ENCODE data around the gene BLVRA.
"Not testable (repeated sequence)": the region's sequence is repeated elsewhere in the genome, so short reads cannot be mapped to it uniquely, and the experiment has no call there.

The BLVRA gene

DNA sequence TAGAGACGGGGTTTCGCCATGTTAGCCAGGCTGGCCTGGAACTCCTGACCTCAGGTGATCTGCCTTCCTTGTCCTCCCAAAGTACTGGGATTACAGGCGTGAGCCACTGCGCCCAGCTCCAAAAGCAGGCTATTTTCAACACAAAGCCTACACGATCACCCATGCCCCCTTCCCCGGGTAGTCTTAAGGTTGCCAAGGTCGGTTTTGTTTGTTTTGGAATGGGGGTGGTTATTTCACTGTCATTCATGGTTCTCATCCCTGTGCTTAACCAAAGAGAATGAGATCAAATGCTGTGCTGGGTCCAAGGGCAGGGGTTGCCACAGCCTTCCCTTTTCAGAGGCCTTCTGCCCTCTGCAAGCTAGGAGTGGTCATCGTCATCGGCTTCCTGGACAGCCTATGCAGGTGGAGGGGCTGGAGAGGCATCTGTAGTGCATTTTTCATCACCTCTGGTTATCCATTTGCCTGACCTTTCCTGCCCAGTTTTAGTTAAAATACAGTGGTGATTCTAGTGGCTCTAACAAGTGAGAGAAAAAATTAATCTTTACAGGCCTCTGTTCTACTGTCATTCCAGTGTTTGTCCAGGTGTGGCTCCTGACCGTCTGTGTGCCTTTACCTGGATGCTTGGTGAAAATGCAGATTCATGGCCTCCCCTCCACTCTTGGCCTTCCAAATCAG lies 11.4 kb downstream of the BLVRA start:
- DNase-seq (ENCODE audit: low read depth, low spot score), result no peak

- no peak for DNase-seq (ENCODE audit: low read depth, low spot score)
Observed at GRCh38 chr7:43771128-43771527, 12.6 kb downstream of the BLVRA start.

GRCh38 chr7:43771573-43771972 lies 13.1 kb downstream of the BLVRA start:
- no peak for DNase-seq (ENCODE audit: low read depth, low spot score)

- not testable (repeated sequence) for DNase-seq (ENCODE audit: low read depth, low spot score)
Observed at GRCh38 chr7:43773268-43773667, 14.8 kb downstream of the BLVRA start.

- DNase-seq (ENCODE audit: low read depth, low spot score), result not testable (repeated sequence)
Observed at GRCh38 chr7:43775255-43775654, 16.8 kb downstream of the BLVRA start.

DNA sequence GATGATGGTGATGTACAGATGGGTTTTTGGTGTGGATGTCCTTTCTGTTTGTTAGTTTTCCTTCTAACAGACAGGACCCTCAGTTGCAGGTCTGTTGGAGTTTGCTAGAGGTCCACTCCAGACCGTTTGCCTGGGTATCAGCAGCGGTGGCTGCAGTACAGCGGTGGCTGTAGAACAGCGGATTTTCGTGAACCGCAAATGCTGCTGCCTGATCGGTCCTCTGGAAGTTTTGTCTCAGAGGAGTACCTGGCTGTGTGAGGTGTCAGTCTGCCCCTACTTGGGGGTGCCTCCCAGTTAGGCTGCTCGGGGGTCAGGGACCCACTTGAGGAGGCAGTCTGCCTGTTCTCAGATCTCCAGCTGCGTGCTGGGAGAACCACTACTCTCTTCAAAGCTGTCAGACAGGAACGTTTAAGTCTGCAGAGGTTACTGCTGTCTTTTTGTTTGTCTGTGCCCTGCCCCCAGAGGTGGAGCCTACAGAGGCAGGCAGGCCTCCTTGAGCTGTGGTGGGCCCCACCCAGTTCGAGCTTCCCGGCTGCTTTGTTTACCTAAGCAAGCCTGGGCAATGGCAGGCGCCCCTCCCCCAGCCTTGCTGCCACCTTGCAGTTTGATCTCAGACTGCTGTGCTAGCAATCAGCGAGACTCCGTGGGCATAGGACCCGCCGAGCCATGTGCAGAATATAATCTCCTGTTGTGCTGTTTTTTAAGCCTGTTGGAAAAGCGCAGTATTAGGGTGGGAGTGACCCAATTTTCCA lies 20.0 kb downstream of the BLVRA start:
- DNase-seq (ENCODE audit: low read depth, low spot score), result not testable (repeated sequence)

DNA sequence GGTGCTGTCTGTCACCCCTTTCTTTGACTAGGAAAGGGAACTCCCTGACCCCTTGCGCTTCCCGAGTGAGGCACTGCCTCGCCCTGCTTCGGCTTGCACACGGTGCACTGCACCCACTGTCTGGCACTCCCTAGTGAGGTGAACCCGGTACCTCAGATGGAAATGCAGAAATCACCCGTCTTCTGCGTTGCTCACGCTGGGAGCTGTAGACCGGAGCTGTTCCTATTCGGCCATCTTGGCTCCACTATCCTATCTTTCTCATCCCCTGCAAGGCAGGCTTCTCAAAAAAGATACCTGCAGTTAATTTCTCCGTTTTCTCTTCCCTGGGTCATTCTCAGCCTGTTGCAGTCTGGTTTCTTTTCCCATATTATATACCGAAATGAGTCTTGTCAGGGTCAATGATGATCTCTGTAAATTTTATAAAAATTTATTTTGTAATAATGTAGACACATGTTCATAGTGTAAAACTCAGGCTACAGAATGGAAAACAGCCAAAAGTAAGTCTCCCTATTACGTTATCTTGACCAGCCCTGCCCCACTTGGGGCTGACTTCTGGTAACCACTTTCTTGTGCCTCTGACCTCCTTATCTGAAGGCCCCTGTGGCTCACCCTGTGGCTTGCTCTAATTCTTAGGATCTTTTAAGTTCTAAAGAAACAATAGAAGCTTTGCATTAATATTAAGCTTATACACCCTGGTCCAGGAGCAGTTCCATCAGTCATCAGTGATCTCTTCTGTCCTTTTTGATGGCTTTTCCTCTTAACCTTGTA lies 20.7 kb downstream of the BLVRA start:
- no peak for DNase-seq (ENCODE audit: low read depth, low spot score)

DNA sequence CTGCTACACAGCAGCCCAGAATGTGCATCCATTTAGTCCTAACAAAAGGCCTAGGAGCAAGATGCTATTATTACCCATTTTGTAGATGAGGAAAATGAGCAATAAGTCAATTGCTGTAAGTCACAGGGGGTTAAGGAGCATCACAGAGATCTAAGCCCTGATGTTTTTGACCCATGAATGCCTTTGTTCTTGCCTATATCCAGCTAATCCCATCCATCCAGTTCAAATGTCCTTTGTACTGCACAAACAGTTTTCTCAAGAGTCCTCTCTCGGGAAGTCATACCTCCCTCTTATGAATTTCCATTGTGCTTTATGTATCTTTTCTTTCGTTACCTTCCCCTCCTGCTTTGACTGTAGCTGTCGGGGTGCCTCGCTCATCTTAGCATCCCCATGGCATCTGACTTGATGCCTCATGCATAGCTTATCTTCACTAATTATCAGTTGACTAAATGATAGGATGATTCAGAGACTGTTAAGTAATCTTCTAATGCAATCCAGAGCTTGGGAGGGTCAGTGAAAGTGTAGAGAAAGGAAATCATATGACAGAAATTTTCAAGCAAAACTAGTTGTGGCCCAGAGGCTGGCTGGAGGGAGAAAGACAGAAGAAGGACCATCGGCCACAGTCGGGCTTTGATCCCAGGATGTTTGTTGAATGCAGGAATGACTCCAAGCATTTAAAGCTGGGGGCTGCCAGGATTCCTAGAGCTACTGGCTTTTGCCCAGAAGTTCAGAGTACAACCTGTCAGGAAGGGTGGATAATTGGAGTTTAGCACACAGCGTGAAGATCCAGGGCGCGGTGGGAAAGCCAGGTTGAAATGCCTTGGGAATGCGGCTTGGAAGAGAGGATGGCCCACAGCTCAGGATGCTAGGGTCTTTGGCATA lies 23.5 kb downstream of the BLVRA start:
- DNase-seq (ENCODE audit: low read depth, low spot score), result no peak

DNA sequence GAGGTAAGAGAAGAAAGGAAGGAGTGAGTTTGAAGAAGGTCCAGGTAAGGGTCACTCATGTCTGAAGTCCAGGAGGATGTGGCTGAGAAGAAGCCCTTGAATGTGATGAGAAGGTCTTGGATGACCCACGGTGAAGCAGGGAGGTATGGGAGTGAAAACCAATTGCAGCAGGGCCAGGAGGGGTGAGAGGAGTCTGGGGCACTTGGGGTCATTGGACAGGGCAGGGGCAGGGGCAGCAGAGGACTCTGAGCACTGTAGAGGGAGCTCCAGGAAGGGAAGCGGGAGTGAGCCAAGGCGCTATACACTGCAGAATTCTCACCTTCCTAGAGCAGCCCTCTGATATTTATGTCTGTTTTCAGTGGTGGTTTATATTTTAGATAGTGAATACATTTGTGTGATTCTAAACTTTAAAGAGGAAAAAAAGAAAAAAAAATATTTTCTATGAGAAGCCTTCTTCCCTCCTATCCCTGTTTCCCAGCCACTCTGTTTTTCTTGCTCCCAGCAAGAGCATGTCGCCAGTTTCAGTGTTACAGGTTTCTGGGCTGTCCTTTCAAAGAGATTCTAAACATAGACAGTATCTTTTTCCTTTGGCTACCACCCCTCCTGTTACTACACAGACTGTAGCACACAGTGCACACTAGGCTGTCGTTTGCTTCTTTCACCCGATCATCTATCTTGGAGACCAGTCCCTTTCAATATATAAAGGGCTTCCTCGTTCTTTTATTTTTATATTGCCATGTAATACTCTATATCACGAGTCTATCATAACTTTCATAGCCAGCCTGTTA lies 24.5 kb downstream of the BLVRA start:
- DNase-seq (ENCODE audit: low read depth, low spot score), result no peak

- no peak for DNase-seq (ENCODE audit: low read depth, low spot score)
Observed at GRCh38 chr7:43784030-43784584, 25.6 kb downstream of the BLVRA start.

- not testable (repeated sequence) for DNase-seq (ENCODE audit: low read depth, low spot score)
Observed at GRCh38 chr7:43784585-43785087, 26.2 kb downstream of the BLVRA start.

GRCh38 chr7:43785420-43785819 lies 26.9 kb downstream of the BLVRA start:
- DNase-seq (ENCODE audit: low read depth, low spot score), result no peak

DNA sequence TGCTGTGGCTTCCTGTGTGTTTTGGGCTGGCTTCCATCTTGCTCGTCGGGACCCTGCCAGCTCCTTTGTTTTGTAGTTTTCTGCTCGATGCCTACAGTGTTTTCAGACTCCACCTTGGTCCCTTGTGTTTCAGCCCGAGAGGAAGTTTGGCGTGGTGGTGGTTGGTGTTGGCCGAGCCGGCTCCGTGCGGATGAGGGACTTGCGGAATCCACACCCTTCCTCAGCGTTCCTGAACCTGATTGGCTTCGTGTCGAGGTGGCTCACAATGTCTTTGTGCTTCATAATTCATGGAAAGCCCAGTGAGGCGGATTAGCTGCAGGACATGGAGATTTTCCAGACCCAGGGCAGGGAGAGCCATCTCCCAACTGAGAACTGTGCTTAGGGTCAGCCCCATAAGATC lies 29.3 kb downstream of the BLVRA start:
- no peak for DNase-seq (ENCODE audit: low read depth, low spot score)

DNA sequence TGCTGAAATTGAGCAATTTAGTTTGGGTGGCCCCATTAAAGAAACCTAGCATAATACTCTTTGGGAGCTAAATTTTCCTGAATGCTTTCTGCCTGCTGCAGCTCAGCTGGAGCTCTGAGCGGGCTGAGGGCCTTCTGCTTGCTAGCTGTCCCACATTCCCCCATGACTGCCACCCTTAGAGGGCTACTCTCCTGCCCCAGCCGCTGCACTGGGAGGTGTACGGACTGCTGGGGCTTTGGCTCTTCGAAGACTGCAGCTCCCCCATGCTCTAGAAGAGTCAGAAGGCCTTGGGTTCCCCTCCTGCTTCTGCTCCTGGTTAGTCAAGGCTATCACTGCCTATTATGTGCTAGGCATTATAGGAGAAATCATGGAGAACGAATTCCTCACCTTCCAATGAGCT lies 31.5 kb downstream of the BLVRA start:
- DNase-seq (ENCODE audit: low read depth, low spot score), result no peak

DNA sequence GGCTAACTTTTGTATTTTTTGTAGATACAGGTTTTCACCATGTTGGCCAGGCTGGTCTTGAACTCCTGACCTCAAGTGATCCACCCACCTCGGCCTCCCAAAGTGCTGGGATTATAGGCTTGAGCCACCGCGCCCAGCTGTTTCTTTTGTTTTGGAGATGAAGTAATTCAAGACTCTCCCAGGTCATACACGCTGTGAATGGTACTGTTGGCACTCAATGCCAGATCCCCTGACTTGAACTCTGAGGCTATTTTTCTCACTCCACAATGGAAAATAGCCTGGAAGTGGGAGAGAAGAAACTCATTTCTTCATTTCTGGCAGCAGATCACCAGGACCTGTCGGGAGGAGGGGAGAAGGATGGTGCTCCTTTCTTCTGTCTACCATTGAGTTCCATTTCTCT lies 32.4 kb downstream of the BLVRA start:
- DNase-seq (ENCODE audit: low read depth, low spot score), result no peak

DNA sequence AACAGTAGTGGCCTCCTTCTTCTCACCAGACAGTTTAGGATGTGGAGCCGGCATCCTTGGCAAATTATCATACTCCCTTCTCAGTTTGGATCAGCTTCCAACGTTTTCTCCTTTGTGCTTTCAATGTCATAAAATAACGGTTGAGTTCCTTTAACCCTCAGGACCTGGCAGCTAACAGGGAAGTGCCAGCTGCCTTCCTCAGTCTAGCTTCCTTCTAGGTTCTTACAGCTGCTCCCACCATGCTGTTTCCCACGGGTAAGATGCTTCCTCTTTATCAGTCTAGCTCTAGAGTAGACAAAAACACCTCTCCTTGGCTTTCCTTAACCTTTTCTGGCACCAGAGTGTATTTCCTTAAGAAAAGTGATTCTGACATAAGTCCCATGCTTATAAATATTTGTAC lies 33.2 kb downstream of the BLVRA start:
- no peak for DNase-seq (ENCODE audit: low read depth, low spot score)

DNA sequence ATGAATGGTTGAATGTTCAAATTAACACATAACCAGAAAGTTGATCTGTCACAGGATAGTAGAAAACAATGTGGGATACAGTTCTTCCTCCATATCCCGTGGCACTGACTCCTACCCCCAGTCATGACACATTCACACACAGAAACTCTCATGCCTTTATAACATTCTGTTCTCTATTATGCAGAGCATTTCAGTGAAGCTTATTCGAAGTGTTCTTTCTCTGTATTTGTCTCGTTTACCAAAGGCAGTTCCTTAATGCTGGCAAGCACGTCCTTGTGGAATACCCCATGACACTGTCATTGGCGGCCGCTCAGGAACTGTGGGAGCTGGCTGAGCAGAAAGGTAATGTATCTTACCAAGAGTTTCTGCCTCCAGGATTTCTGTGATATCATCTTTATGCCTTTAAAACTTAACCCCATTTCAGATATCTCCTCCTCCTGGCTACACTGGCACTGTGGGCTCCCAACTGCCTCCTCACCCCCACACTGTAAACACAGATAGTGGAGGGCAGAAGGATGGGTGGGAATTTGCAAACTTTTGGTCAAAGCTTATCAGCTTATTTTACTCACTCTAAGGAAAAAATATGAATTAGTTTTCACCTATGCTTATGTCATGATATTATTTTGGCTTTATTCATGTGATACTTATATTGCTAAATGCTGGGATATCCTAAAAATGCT lies 34.1 kb downstream of the BLVRA start:
- DNase-seq (ENCODE audit: low read depth, low spot score), result no peak

DNA sequence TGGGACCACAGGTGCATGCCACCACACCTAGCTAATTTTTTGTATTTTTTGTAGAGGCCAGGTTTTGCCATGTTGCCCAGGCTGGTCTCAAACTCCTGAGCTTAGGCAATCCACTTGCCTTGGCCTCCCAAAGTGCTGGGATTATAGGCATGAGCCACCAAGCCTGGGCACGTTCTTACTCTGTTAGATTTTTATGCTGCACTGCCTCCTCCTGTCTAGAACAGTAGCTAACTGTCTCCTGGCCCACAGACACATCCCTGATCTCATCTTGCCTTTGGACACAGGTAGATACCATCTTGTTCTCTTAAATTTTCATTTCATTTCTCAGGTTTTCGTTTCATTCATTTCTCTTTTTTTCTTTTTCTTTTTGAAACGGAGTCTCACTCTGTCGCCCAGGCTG lies 41.1 kb downstream of the BLVRA start:
- DNase-seq (ENCODE audit: low read depth, low spot score), result no peak

DNA sequence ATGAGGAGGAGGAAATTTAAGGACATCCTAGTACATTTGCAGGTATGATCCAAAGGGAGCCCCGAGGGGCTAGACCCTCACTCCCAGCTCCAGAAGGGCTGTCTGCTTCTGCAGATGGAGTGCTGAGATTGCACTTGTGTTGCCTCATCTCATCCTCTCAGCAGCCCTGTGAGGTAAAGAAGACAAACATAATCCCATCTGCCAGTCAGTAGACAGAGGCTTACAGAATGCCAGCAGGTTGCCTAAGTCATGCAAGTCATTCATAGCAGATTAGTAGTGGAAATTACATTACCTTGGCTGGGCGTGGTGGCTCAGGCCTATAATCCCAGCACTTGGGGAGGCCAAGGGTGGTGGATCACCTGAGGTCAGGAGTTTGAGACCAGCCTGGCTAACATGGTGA lies 45.4 kb downstream of the BLVRA start:
- no peak for DNase-seq (ENCODE audit: low read depth, low spot score)

GRCh38 chr7:43808410-43808809 lies 49.9 kb downstream of the BLVRA start:
- no peak for DNase-seq (ENCODE audit: low read depth, low spot score)
